ENCODE data around the gene MEIOC. TPM values are rescaled to one million over a fixed set of nuclear protein-coding genes. Genes with fewer than 3 reads are reported as not detected.
A peak's percentile ranks its signal among the peaks of the same experiment; 100 is the strongest.
"Not testable (repeated sequence)": the region's sequence is repeated elsewhere in the genome, so short reads cannot be mapped to it uniquely, and the experiment has no call there.

The MEIOC gene
- total RNA-seq, 1 experiment from 2014 or later, result 0.13 TPM

GRCh38 chr17:44663095-44663494 lies 6.8 kb downstream of the MEIOC start:
- H3K4me1 ChIP-seq (replicated peaks), result no peaks in the 10 kb centered on the region
- H3K27ac ChIP-seq, result no peak overlapping the region
- DNase-seq (ENCODE audit: low read depth in 1 of 2, low spot score in 2 of 2), result no peak
- no peak overlapping the region for H3K4me3 ChIP-seq
- no peaks in the 10 kb centered on the region for H3K36me3 ChIP-seq
- peaks cover 42% of the 10 kb centered on the region for H3K27me3 ChIP-seq (replicated peaks)
- H3K9me3 ChIP-seq (replicated peaks), result no peaks in the 10 kb centered on the region; the same call in 1 of the 2 replicates

- no peaks in the 10 kb centered on the region; the same call in 1 of the 2 replicates for H3K9me3 ChIP-seq (replicated peaks)
- H3K27ac ChIP-seq, result no peak overlapping the region
- no peak overlapping the region for H3K4me3 ChIP-seq
- no peak for DNase-seq (ENCODE audit: low read depth in 1 of 2, low spot score in 2 of 2)
- no peaks in the 10 kb centered on the region for H3K4me1 ChIP-seq (replicated peaks)
- H3K27me3 ChIP-seq (replicated peaks), result peaks cover 42% of the 10 kb centered on the region
- H3K36me3 ChIP-seq, result no peaks in the 10 kb centered on the region
These were observed 8.6 kb downstream of the MEIOC start for GRCh38 chr17:44664867-44665266.

- Histone ChIP-seq H3K36me3 (no peaks in the 10 kb centered on the region), H3K27me3 (replicated peaks) (peaks cover 42% of the 10 kb centered on the region), H3K4me3 (no peak overlapping the region), H3K4me1 (replicated peaks) (no peaks in the 10 kb centered on the region), H3K27ac (no peak overlapping the region), H3K9me3 (replicated peaks) (no peaks in the 10 kb centered on the region; the same call in 1 of the 2 replicates)
- DNase-seq (ENCODE audit: low read depth in 1 of 2, low spot score in 2 of 2), result no peak
These were observed 9.7 kb downstream of the MEIOC start for GRCh38 chr17:44666006-44666405.

- Histone ChIP-seq H3K9me3 (replicated peaks) (no peaks in the 10 kb centered on the region; the same call in 1 of the 2 replicates), H3K36me3 (peaks cover 4% of the 10 kb centered on the region; the same call in 1 of the 2 replicates), H3K4me3 (no peak overlapping the region), H3K27me3 (replicated peaks) (peaks cover 6% of the 10 kb centered on the region), H3K4me1 (replicated peaks) (peaks cover 10% of the 10 kb centered on the region), H3K27ac (no peak overlapping the region)
- DNase-seq (ENCODE audit: low read depth in 1 of 2, low spot score in 2 of 2), result peak in 1 of 2 experiments; percentile 39
These were observed 16.3 kb downstream of the MEIOC start for GRCh38 chr17:44672479-44673093.

GRCh38 chr17:44673893-44674292 lies 17.6 kb downstream of the MEIOC start:
- Histone ChIP-seq H3K4me1 (replicated peaks) (peaks cover 12% of the 10 kb centered on the region), H3K36me3 (peaks cover 17% of the 10 kb centered on the region), H3K27me3 (replicated peaks) (no peaks in the 10 kb centered on the region; the same call in 1 of the 2 replicates), H3K27ac (no peak overlapping the region), H3K9me3 (replicated peaks) (no peaks in the 10 kb centered on the region), H3K4me3 (no peak overlapping the region)
- no peak for DNase-seq (ENCODE audit: low read depth in 1 of 2, low spot score in 2 of 2)

- Histone ChIP-seq H3K4me1 (replicated peaks) (peaks cover 12% of the 10 kb centered on the region), H3K36me3 (peaks cover 48% of the 10 kb centered on the region), H3K9me3 (replicated peaks) (no peaks in the 10 kb centered on the region), H3K4me3 (no peak overlapping the region), H3K27me3 (replicated peaks) (no peaks in the 10 kb centered on the region), H3K27ac (0 out of 2 replicates have a peak overlapping the region, but pooled peaks have one; percentile 2)
- DNase-seq (ENCODE audit: low read depth in 1 of 2, low spot score in 2 of 2), result peak in 1 of 2 experiments; percentile 34
These were observed 20.9 kb downstream of the MEIOC start for GRCh38 chr17:44677136-44677535.

- H3K36me3 ChIP-seq, result peaks cover 67% of the 10 kb centered on the region
- DNase-seq (ENCODE audit: low read depth in 1 of 2, low spot score in 2 of 2); H3K4me1 ChIP-seq (replicated peaks); H3K27me3 ChIP-seq (replicated peaks); H3K9me3 ChIP-seq (replicated peaks); H3K4me3 ChIP-seq; H3K27ac ChIP-seq: not testable (repeated sequence)
These were observed 27.0 kb downstream of the MEIOC start for GRCh38 chr17:44683303-44683702.

GRCh38 chr17:44687756-44688155 lies 31.5 kb downstream of the MEIOC start:
- Histone ChIP-seq H3K4me3 (no peak overlapping the region), H3K36me3 (peaks cover 27% of the 10 kb centered on the region), H3K27me3 (replicated peaks) (no peaks in the 10 kb centered on the region), H3K27ac (no peak overlapping the region), H3K9me3 (replicated peaks) (no peaks in the 10 kb centered on the region), H3K4me1 (replicated peaks) (peaks cover 15% of the 10 kb centered on the region)
- DNase-seq (ENCODE audit: low read depth in 1 of 2, low spot score in 2 of 2), result no peak

- no peak overlapping the region for H3K27ac ChIP-seq
- peaks cover 15% of the 10 kb centered on the region for H3K4me1 ChIP-seq (replicated peaks)
- no peaks in the 10 kb centered on the region for H3K27me3 ChIP-seq (replicated peaks)
- H3K4me3 ChIP-seq, result no peak overlapping the region; the same call in 1 of the 2 replicates
- no peak for DNase-seq (ENCODE audit: low read depth in 1 of 2, low spot score in 2 of 2)
- peaks cover 23% of the 10 kb centered on the region for H3K36me3 ChIP-seq
- no peaks in the 10 kb centered on the region for H3K9me3 ChIP-seq (replicated peaks)
These were observed 31.9 kb downstream of the MEIOC start for GRCh38 chr17:44688200-44688599.

GRCh38 chr17:44688675-44689476 lies 32.6 kb downstream of the MEIOC start:
- H3K9me3 ChIP-seq (replicated peaks), result no peaks in the 10 kb centered on the region
- peaks cover 15% of the 10 kb centered on the region for H3K4me1 ChIP-seq (replicated peaks)
- DNase-seq (ENCODE audit: low read depth in 1 of 2, low spot score in 2 of 2), result no peak
- peaks cover 17% of the 10 kb centered on the region for H3K36me3 ChIP-seq
- peak overlapping the region; percentile 68 for H3K4me3 ChIP-seq
- H3K27ac ChIP-seq, result peak overlapping the region; percentile 25; the same call in 1 of the 2 replicates
- H3K27me3 ChIP-seq (replicated peaks), result no peaks in the 10 kb centered on the region

- H3K36me3 ChIP-seq, result peaks cover 16% of the 10 kb centered on the region
- no peaks in the 10 kb centered on the region for H3K27me3 ChIP-seq (replicated peaks)
- peak within 1 kb of the TSS; percentile 25; the same call in 1 of the 2 replicates for H3K27ac ChIP-seq
- no peaks in the 10 kb centered on the region for H3K9me3 ChIP-seq (replicated peaks)
- DNase-seq (ENCODE audit: low read depth in 1 of 2, low spot score in 2 of 2), result peak; percentile 93 to 94
- peak within 1 kb of the TSS; percentile 68 for H3K4me3 ChIP-seq
- H3K4me1 ChIP-seq (replicated peaks), result peaks cover 15% of the 10 kb centered on the region
These were observed 33.4 kb downstream of the MEIOC start, which contains the start of gene CCDC43 for GRCh38 chr17:44689477-44690217. TSS of gene CCDC43 (minus strand) at chr17:44689776. CDS start at chr17:44689753, 23 bp downstream.

GRCh38 chr17:44690746-44691306 lies 34.6 kb downstream of the MEIOC start:
- H3K9me3 ChIP-seq (replicated peaks); DNase-seq (ENCODE audit: low read depth in 1 of 2, low spot score in 2 of 2); H3K27ac ChIP-seq; H3K4me3 ChIP-seq; H3K27me3 ChIP-seq (replicated peaks): not testable (repeated sequence)
- peaks cover 11% of the 10 kb centered on the region for H3K36me3 ChIP-seq
- H3K4me1 ChIP-seq (replicated peaks), result peaks cover 15% of the 10 kb centered on the region

GRCh38 chr17:44693609-44694008 lies 37.3 kb downstream of the MEIOC start:
- Histone ChIP-seq H3K27ac (no peak overlapping the region), H3K4me3 (no peak overlapping the region), H3K27me3 (replicated peaks) (no peaks in the 10 kb centered on the region), H3K9me3 (replicated peaks) (no peaks in the 10 kb centered on the region), H3K36me3 (peaks cover 4% of the 10 kb centered on the region), H3K4me1 (replicated peaks) (peaks cover 12% of the 10 kb centered on the region)
- no peak for DNase-seq (ENCODE audit: low read depth in 1 of 2, low spot score in 2 of 2)
